Stomach (tissue), 9 donors: ENCODE results near the gene NUP210. TPM values are rescaled to one million over a fixed set of nuclear protein-coding genes. Genes with fewer than 3 reads are reported as not detected.

Source experiments
- DNase-seq, 2 donors: peaks; one replicate each; pipeline versions ENCODE4 v3.0.0 to v3.0.0-alpha.2; 2013 to 2019
- H3K27ac ChIP-seq, 5 donors: fragments of 200-600 bp in 4 of 5; sonication (generic) in 4 of 5; one replicate each; pipeline ENCODE4 v1.5.1; 2013 to 2019; ENCODE audit warnings: mild to moderate bottlenecking in 1 of 5, moderate library complexity in 1 of 5
- H3K27me3 ChIP-seq, 3 donors: fragments of 200-600 bp; sonication (generic); one replicate each; pipeline ENCODE4 v1.5.1; 2017 to 2019; ENCODE audit warnings: mixed run types in 1 of 3
- H3K36me3 ChIP-seq, 4 donors: fragments of 200-600 bp; sonication (generic); 1 replicate in 3 of 4; 2 replicates in 1 of 4; pipeline ENCODE4 v1.5.1; 2016 to 2019
- H3K4me1 ChIP-seq, 4 donors: fragments of 200-600 bp; sonication (generic); one replicate each; pipeline ENCODE4 v1.5.1; 2016 to 2019
- H3K4me3 ChIP-seq, 4 donors: fragments of 200-600 bp; sonication (generic) in 3 of 4; one replicate each; pipeline ENCODE4 v1.5.1; 2016 to 2019; ENCODE audit warnings: mild to moderate bottlenecking in 1 of 4
- H3K9me3 ChIP-seq, 4 donors: fragments of 200-600 bp; sonication (generic); one replicate each; pipeline ENCODE4 v1.5.1; 2016 to 2019
- EP300 ChIP-seq: sonication (generic); formaldehyde crosslinking; IDR thresholded peaks from one replicate; pipeline ENCODE4 v1.6.1; 2017; ENCODE audit warnings: antibody characterized with exemption
- POLR2A ChIP-seq, 4 donors: fragments of 450-650 bp; IDR thresholded peaks; one replicate each; pipeline ENCODE4 v1.6.1; 2016; ENCODE audit warnings: antibody characterized with exemption in 4 of 4, control low read depth in 2 of 4, mild to moderate bottlenecking in 1 of 4, moderate library complexity in 1 of 4
- POLR2AphosphoS5 ChIP-seq, 3 donors: sonication (generic); formaldehyde crosslinking; IDR thresholded peaks; one replicate each; pipeline ENCODE4 v1.6.1; 2016; ENCODE audit warnings: antibody characterized with exemption in 3 of 3
- WGBS, 5 donors: extraction: QIAGEN DNeasy Blood & Tissue Kit in 3 of 5; methylation state at CpG; one replicate each; pipeline versions ENCODE4 v1.1.5 to v1.1.7; 2013 to 2018; 5-methylcytosine and 5-hydroxymethylcytosine counted together
- intact Hi-C: fragments of 100-400 bp; cut with DNase I; formaldehyde crosslinking; loops from one replicate; pipeline ENCODE4 v1.15.1; 2023; ENCODE audit warnings: low total_unique reads
- polyA plus RNA-seq, 3 donors: library from polyadenylated mRNA; stranded (reverse); fragments of 200-250 nt; gene quantifications; one replicate each; pipeline ENCODE4 v1.2.3, GENCODE V29; 2013
- total RNA-seq, 5 donors: library from RNA; depleted of rRNA; stranded (reverse); fragments of >200 nt; gene quantifications; one replicate each; pipeline versions ENCODE4 v1.1.0 to v1.2.3, GENCODE V29; 2014 to 2016
- TF ChIP-seq, protein P1 (sequence below), 7 experiments: fragments of 450-650 bp in 4 of 7; fragments of 200-600 bp in 3 of 7; sonication (generic) in 3 of 7; IDR thresholded peaks; one replicate each; pipeline ENCODE4 v1.5.1; 2016 to 2019; ENCODE audit warnings: antibody characterized with exemption in 7 of 7, control low read depth in 2 of 7, mild to moderate bottlenecking in 1 of 7
- donor health status: healthy with polysubstance abuse.
- donor health status: Bipolar disorder and iron deficiency.
- donor health status: healthy.

Gene NUP210
- total and polyA plus RNA-seq, 8 donors = 0.92 to 21.1 (median 10.8) TPM

DNA sequence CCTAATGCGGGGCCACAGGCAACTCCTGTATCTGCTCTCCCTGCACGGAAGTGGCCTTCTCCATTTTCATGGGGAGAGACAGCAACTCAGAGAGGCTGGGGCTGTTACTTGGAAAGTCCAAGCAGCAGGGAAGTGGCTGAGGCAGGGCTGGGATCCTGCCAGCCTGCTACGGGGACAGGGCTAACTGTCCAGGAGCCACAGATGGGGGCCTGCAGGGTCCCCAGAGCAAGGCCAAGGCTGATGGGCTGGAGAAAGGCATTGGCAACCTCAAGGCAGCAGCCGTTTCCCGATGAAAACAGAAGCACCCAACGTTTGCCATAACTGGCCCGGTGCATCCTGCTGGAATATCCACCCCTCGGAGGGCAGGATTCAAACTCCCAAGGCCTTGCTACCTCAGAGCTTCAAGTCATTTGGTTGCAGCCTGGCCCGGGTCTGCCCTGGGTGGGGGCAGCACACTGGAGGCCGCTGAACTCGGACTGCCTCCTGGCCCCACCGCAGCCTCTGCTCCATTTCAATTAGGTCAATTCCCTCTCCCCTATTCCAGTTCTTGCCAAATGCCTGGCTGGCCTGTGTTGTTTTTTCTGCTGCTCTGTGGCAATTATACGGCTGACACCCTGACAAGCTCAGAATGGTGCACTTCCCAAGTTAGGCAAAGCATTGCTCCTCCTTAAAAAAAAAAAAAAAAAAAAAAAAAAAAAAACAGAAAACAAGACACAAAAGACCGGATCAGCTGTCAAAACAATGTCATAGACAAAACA is 143.5 kb downstream of the NUP210 start:
- Histone ChIP-seq H3K4me3 (no peak overlapping the region), H3K9me3 (no peaks in the 10 kb centered on the region), H3K36me3 (no peaks in the 10 kb centered on the region), H3K4me1 (peaks cover 0 to 17% (median 6%) of the 10 kb centered on the region in 4 donors), H3K27ac (peak overlapping the region in 2 of 5 donors; percentile 22 to 61), H3K27me3 (peaks cover 0 to 53% (median under 1%) of the 10 kb centered on the region in 3 donors)
- no peak for DNase-seq
- intact Hi-C loops = no loop called here
- WGBS, 5 donors = 62 to 70% (median 66%) methylated on average over 10 to 14 of the region's 14 CpGs
- TF ChIP-seq EP300 (no peak), POLR2A (IDR thresholded peaks at IDR 0.05) (no peak), POLR2AphosphoS5 (IDR thresholded peaks at IDR 0.05) (no peak)
- TF ChIP-seq, protein P1, sequence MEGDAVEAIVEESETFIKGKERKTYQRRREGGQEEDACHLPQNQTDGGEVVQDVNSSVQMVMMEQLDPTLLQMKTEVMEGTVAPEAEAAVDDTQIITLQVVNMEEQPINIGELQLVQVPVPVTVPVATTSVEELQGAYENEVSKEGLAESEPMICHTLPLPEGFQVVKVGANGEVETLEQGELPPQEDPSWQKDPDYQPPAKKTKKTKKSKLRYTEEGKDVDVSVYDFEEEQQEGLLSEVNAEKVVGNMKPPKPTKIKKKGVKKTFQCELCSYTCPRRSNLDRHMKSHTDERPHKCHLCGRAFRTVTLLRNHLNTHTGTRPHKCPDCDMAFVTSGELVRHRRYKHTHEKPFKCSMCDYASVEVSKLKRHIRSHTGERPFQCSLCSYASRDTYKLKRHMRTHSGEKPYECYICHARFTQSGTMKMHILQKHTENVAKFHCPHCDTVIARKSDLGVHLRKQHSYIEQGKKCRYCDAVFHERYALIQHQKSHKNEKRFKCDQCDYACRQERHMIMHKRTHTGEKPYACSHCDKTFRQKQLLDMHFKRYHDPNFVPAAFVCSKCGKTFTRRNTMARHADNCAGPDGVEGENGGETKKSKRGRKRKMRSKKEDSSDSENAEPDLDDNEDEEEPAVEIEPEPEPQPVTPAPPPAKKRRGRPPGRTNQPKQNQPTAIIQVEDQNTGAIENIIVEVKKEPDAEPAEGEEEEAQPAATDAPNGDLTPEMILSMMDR (IDR thresholded peaks at IDR 0.05) = no peak

DNA sequence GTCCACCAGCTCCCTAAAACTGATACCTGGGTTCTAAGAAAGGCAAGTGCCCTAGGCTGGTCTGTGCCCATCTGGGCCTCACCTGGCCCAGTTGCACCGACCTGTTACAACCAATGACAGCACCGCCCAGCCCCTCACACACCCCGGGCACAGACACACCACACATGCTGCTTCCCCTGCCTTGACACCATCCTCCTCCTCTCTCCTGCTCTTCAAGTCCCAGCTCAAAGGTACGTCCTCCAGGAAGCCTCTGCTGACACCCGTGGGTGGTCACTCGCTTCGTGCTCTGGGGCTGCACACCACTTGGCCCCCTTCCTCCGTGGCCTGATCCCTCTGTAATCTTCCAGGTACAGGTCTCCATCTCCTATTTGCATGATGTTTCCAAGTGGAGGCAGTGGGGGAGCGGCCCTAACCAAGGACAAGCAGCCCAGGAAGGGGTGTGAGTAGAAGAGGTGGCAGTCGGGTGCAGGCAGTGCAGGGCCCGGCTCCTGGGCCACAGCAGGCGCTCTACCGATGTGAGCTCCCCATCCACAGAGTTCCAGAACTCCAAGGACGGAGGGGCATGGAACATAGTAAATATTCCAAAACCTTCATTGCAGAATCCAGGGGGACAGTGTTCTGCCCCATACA is 144.6 kb downstream of the NUP210 start:
- DNase-seq = no peak
- intact Hi-C loops = no loop called here
- H3K4me3 ChIP-seq = no peak overlapping the region
- no peak overlapping the region for H3K27ac ChIP-seq
- H3K4me1 ChIP-seq = peaks cover 0 to 10% (median 4%) of the 10 kb centered on the region in 4 donors
- 83 to 89% (median 85%) methylated on average over 14 of the region's 14 CpGs for WGBS, 5 donors
- TF ChIP-seq, protein P1 (IDR thresholded peaks at IDR 0.05) = no peak
- no peak for TF ChIP-seq POLR2A (IDR thresholded peaks at IDR 0.05)
- no peak for TF ChIP-seq EP300
- no peak for TF ChIP-seq POLR2AphosphoS5 (IDR thresholded peaks at IDR 0.05)
- H3K9me3 ChIP-seq = peaks cover 0 to under 1% (median under 1%) of the 10 kb centered on the region in 4 donors
- H3K36me3 ChIP-seq = no peaks in the 10 kb centered on the region
- H3K27me3 ChIP-seq = peaks cover 0 to 42% (median 0%) of the 10 kb centered on the region in 3 donors

DNA sequence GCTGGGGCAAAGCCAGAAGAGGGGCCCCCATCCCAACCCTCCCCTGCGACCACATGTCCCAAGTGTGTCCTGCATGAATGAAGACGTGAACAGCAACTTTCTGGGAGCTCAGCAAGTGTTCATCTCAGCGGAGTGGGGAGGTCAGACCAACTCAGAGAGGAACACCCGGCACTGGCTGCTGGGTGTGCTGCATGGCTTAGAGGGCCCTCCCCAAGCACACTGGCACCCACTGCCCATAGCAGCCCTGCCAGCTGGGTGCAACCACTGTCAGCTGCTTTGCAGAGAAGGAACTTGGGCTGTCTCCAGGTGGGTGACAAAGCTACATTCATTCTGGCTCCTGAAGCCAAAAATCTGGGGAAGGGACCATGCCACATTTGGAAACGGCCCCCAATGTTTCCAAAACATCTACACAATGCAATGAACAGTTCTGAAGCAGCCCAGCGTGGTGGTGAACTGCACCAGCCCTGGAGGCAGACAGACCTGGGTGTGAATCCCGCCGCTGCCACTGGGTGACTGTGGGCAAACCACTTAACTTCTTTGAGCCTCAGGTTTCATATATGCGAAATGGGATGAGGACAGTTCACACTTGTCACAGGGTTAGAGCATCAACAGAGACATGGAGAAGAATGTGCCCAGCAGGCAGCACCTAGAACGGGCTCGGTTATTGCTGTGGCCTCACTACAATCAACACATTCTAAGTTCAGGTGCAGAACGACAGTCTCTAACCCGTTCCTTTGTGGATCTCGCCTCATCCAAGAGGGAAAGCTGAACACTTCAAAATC is 145.4 kb downstream of the NUP210 start:
- H3K27me3 ChIP-seq = peaks cover 0 to 35% (median 0%) of the 10 kb centered on the region in 3 donors
- no peak for TF ChIP-seq POLR2A (IDR thresholded peaks at IDR 0.05)
- no peak for TF ChIP-seq POLR2AphosphoS5 (IDR thresholded peaks at IDR 0.05)
- TF ChIP-seq, protein P1 (IDR thresholded peaks at IDR 0.05) = no peak
- no peak for TF ChIP-seq EP300
- no peak overlapping the region for H3K4me3 ChIP-seq
- 70 to 85% (median 84%) methylated on average over 13 to 14 of the region's 14 CpGs for WGBS, 5 donors
- no peak for DNase-seq
- no peaks in the 10 kb centered on the region for H3K36me3 ChIP-seq
- no peak overlapping the region for H3K27ac ChIP-seq
- peaks cover 0 to 10% (median 4%) of the 10 kb centered on the region in 4 donors for H3K4me1 ChIP-seq
- peaks cover 2 to 8% (median 7%) of the 10 kb centered on the region in 4 donors for H3K9me3 ChIP-seq
- intact Hi-C loops = no loop called here

DNA sequence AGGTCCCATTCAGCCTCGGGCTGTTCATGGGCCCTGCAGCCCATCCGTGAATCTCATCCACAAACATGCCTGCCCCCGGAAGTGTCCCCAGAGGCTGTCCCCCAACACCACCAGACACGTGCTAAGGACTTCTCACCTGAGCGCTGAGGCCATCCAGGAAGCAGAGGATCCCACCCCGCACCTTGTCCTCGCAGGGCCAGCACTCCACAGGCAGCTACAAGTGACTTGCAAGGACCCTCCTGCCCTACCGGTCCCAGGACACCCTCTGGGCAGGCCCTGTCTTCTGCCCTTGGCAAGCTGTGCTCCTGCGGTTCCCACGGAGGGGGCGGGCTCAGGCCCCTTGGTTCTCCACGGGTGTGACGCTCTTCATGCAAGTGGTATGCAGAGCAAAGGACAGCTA is 146.0 kb downstream of the NUP210 start:
- H3K4me3 ChIP-seq = no peak overlapping the region
- TF ChIP-seq POLR2A (IDR thresholded peaks at IDR 0.05) (no peak), EP300 (no peak), POLR2AphosphoS5 (IDR thresholded peaks at IDR 0.05) (no peak)
- TF ChIP-seq, protein P1 (IDR thresholded peaks at IDR 0.05) = no peak
- H3K4me1 ChIP-seq = peaks cover 0 to 10% (median 4%) of the 10 kb centered on the region in 4 donors
- no peak overlapping the region for H3K27ac ChIP-seq
- WGBS, 5 donors = 58 to 74% (median 68%) methylated on average over 12 to 13 of the region's 13 CpGs
- no peak for DNase-seq
- H3K27me3 ChIP-seq = peaks cover 0 to 31% (median 0%) of the 10 kb centered on the region in 3 donors
- peaks cover 3 to 14% (median 12%) of the 10 kb centered on the region in 4 donors for H3K9me3 ChIP-seq
- H3K36me3 ChIP-seq = no peaks in the 10 kb centered on the region
- intact Hi-C loops = no loop called here
